ENCODE data around the gene LIN7C.

Gene LIN7C

DNA sequence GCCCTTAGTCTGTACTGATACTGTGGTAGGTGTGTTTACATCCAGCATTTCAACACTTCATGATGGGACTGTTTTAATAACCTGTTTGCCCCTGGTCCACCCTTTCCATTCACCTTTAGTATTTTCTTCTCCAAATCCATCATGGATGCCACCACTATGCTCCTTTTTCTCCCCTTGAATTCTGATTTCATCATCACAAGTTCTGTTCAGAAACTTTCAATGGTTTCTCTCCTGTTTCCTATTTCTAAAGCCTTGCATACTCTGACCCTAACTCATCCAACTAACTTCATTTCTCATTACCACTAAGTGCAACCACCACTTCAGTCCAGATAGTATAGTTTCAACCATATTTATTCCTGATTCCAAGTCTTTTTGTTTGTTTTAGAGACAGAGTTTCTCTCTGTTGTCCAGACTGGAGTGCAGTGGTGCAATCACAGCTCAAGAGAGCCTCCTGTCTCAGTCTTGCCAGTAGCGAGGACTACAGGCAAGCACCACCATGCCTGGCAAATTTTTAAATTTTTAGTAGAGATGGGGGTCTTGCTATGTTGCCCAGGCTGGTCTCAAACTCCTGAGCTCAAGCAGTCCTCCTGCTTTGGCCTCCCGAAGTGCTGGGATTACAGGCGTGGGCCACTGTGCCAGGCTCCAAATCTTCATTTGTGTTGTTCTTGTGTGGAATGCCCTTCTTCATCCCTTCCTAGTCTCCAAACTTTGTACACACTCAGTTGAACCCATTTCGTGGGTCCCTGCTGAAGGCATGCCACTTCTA, 1.2 kb upstream of the LIN7C start:
- DNase-seq = no peak

DNA sequence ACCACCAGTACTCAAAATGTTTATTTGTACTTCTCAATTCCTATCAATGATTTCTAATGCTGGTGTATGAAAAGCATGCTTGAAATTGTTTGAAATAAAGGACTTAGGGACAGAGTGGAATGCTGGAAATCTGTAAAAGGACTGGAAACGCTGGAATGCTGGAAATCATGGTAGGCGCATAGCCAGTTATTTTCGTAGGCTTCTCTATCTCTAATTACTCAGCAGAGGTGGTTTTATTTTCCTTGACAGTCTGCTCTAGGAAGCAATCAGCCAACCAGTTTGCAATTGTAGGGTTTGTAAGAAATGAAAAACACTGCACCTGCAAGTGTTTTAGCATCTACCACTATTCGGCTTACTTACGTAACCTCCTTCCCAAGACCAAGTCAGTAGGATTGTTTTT, 788 bp downstream of the LIN7C start:
- DNase-seq = no peak

DNA sequence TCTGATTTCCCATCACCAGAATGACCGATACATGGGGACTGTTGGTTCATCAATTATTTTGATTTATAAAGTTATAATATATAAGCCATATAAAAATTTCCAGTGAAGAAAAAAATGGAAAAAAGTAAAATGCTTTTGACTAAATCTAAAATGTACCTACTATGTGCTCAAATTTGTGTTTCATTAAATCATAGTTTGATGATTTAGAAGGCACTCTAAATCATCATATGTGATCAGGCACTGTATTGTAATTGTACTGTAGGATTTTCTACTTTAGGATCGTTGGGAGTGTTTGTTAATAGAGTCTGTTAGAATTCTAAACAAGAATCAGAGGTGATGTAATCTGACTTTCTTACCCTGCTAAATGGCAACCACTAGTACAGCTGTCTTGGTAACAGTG, 2.4 kb downstream of the LIN7C start:
- DNase-seq = no peak

DNA sequence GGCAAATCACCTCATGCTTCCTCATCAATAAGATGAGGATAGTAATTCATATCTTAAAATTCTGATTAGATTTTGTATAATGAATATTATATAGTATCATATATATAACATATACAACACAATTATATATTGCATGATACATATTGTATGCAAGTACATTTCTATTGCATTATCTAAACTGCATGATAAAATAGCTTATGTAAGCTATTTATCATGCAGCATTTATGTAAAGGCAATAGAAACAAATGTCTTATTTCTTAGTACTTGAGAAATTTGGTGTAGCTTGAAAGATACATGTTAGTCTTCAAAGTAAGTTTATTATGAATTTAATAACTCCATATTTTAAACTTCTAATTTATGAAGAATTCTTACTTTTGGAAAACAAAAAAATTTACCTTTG, 5.5 kb downstream of the LIN7C start:
- DNase-seq = no peak

DNA sequence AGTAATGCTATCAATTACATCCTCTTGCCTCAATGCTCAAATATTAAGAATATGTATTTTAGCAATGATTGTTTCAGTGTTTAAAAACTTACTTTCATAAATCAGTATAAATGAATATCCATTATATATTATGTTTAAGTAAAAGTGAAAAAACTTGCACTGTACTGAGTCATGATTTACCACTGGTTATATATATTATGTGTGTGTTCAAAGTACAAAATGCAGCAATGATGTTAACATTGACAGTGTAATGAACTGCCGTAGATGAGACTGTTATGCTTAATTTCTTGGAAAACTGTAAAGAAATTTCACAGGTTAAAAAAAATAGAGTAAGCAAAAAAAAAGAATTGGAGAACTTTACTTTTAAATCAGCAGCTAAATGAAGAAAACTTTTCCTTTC, 8.7 kb downstream of the LIN7C start:
- DNase-seq = no peak

DNA sequence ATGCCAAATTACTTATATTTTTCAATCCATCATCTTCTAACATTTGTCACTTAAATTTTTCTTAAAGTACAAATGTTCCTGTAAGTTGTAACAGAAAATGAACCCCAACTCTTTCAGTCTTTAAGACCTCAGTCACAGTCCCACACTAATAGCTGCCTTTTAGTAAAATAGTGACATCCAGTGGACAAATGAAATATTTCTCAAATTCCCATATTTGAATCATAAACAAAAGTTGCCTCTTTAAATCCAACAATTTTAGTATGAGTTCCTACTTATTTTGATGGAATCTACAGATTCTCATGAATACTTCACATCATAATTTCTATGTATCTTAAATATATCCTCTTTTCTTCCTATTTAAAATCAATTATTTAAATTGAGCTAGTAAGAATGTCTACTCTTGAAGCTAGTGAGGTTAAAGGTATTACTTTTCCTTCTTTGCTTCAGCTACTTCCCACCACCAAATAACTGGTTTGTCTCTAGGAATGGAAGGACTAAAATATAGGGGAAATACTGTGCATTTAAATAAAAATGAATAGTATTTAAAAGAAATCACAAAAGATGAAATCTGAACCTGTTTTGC, 9.2 kb downstream of the LIN7C start:
- DNase-seq = no peak

DNA sequence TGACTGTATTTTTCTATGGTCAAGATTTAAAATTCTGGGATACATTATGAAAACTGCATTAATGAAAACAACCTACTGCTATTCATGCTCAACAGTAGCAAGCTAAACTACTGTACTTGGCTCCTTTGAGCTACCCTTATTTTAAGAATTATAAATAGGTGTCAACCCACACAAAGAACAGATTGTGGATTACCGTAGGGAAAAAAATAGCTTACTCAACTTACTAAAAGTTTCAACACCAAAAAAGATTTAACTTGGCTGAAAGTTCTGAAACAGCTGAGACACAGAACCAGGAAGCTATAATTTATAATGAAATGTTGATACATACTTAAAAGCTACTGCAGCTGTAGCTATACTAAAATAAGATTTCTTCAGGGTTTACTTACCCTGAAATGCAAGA, 10.1 kb downstream of the LIN7C start:
- no peak for DNase-seq

DNA sequence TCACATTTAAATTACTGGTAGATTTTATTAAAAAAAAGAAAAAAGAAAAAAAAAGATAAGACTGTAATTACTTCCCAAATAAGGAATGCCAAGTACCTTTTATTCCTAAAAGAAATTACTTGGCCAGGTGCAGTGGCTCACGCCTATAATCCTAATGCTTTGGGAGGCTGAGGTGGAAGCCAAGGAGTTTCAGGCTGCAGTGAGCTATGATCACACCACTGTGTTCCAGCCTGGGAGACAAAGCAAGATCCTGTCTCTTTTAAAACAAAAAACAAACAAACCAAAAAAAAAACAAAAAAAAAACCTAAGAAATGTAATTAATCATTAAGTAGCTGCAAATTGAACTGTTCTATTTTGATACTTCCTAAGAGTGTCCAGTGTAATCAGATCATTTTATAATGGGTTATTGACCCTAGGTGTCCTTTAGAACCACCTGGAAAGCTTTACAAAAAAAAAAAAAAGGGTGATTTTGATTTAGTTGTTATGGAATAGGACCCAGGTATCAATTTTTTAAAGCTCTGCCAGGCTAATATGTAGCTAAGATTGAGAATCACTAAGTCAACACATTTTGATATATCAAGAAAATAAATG, 10.8 kb downstream of the LIN7C start:
- DNase-seq = no peak

DNA sequence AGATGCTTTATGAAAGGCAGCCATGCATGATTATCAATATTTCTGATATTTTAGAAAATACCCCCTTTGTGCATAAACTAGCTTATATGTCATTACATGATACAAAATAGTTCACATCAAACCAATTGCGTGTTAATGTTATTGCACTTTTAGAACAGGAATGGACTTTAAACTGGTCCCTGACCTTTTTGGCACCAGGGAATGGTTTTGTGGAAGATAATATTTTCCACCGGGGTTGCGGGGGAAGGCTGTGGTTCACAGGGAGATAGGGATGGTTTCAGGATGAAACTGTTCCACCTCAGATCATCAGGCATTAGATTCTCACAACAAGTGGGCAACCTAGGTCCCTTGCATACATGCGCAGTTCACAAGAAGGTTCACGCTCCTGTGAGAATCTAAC, 17.5 kb downstream of the LIN7C start:
- DNase-seq = no peak

DNA sequence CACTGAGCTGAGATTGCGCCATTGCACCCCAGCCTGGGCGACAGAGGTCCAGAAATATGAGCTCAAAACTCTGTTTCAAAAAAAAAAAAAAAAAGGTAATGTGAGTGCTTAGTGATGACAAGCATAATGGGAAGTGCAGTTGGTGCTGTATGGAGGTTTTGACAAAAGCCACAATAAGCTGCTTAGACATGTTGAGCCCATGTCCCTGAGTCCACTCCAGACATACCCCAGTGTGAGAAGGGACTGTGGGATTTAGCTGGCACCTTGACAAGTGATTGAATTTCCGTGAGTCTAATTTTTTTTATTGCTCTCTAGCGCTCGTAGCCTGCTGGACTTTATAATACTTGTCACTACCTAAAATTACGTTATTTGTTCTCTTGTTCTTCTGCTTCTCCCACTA, 18.9 kb downstream of the LIN7C start:
- no peak for DNase-seq

DNA sequence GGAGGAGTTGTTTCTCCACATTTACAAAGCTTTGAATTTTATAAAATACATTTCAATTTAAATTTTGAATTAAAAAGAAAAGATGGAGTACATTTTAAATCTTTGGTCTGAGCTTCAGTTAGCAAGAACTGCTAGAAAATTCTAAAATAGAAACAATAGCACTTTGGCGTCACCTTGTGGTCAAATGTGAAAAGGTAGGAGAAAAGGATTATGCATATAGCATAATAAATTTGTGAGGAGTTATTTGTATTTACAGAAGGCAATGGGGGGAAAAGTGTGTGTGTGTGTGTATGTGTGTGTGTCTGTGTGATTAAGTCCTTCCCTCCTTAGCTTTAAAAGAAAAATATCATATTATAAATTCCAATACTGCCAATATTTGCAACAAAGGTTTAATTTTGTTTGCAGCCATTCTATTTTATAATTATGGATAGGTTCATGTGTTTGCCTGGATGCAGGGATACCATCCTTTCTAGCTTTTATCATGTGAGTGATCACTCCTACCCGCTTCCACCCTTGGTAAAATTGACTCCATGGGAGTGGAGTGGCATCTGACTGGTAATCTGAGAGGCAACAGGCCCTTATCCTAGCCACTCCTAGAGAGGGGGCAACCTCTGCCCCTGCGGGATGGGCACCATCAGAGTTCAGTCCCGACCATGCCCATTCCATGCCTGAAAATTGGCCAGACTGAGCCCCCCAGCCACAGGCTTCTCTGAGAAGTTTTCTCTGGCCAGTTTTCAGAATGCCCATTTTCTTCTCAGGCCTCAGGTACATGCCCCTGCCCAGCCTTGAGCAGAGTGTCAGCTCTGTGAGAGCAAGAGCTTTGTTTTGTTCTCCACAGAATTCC, 20.4 kb downstream of the LIN7C start:
- no peak for DNase-seq

DNA sequence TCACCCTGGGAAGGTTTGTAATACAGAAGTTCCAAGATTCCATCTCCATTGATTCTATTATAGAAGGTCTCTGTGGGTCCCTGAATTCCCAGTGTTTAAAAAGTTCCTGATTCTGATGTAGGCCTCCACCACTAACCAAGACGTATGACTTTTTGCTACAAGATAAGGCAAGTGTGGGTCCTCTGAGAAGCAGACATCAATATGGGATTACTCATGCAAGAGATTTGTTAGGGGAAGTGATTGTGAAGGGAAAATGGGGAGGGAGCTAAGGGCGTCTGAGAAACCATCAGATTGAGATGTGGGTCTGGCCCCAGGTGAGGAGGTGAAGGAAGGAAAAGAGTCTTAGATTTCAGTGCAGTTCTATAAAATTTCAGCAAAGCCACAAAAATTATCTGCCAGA, 23.8 kb downstream of the LIN7C start:
- no peak for DNase-seq

DNA sequence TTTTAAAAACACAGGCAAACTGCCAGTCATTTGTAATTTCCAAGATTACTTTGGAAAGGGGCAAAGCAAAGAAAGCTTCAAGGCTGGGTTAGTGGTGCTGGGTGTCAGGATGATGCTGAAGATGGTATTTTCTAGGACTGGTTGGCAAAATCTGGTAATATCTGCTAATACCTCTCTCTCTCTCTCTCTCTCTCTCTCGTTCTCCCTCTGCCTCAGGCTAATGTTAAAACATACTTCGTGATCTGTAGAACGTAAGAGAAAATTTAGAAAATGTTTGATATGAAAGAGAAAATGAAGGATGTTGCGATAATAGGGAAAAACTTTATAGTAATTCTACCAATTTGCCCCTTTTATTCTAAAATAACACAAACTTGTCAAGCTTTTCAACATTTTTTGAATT, 24.6 kb downstream of the LIN7C start:
- DNase-seq = no peak

DNA sequence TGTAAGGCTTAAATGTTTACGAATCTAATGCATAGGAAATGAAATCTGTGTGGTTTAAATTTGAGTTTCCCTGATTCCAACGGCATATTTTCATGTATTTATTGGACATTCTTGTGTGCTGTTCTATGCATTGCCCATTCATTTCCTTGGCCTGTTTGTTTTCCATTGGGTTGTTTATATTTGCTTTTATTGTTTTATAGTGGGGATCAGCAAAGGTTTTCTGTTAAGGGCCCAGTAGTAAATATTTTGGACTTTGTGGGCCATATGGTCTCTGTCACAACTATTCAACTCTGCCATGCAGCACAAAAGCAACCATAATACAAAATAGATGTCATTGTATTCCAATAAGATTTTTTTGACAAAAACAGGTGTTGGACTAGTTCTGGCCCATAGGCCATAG, 28.7 kb downstream of the LIN7C start:
- no peak for DNase-seq

DNA sequence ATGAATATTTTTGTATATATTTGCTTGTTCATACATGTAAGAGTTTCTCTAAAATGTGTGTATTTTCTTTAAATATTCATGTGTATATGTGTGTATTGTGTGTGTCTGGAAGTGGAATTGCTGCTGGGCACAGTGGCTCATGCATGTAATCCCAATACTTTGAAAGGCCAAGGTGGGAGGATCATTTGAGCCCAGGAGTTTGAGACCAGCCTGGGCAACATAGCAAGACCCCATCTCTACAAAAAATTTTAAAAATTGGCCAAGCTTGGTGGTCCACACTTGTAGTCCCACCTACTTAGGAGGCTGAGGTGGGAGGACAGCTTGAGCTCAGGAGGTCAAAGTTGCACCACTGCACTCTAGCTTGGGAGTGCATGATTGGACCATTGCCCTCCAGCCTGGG, 29.3 kb downstream of the LIN7C start:
- no peak for DNase-seq

DNA sequence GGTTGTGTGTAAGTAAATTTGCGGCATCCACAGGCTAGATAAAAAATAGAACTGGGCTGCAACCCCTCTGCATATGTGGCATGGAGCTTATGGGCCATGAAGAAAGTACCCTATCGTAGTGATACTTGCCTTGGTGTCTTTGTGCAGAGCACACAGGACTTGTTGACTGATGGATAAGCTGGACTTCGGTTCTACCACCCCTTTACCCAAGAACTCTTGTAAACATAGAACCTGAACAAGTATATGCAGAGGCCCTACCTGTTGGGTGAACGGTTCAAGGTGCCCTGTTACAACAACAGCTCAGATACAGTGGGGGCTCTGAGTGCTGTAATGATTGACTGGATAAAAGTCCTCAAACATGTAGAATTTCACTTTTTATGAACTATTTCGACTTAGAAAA, 30.9 kb downstream of the LIN7C start:
- no peak for DNase-seq

DNA sequence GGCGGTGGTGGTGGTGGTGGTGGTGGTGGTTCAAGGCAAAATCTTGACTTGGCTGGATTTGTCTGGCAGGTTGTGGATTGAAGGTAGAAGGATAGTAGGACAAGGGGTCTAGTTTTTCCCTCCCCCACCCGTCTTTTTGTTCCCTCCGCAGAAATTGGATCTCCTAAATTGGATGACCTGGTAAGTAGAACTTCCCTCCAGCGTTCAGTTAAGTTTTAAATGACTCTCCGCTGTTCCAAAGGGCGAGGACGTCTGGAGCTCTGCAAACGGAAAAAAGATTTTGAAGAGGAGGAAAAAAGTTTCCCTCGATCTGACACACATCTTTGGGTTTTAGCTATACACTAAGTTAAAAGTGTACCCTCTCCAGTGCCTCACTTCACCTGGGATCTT, 33.6 kb downstream of the LIN7C start:
- DNase-seq = no peak

DNA sequence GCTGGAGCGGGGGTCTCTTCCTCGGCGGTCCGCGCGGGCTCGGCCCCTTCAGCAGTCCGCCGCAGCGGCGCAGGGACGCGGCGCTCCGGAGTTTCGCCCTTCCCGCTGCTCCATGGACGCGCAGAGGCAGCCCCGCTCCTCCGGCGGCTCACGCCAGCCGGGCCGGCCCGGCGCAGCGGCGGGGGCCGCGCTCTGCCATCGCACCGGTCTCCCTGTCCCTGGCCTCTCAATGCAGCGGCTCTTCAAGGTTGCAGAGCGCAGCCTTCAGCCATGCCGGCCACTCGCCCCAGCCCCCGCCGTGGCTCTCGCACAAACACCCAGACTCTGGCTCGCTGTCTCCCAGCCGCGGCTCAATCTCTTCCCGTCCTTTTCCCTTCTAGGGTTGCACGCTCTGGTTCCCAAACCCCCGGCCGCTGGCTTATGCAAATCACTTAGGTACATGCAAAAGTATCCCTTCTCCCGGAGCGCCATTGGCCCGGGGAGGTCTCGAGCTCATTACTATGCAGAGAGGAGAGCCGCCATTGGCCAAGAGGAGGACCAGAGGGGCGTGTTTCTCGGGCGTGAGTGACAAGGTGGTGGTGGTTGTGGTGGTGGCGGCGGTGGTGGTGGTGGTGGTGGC, 34.1 kb downstream of the LIN7C start, which contains the start of gene LGR4:
Gene LGR4, minus strand, starts transcription at position 393 of the 619 bp plus-strand sequence. CDS start 488 bp downstream, outside the sequence.
- peak; percentile 86 for DNase-seq

DNA sequence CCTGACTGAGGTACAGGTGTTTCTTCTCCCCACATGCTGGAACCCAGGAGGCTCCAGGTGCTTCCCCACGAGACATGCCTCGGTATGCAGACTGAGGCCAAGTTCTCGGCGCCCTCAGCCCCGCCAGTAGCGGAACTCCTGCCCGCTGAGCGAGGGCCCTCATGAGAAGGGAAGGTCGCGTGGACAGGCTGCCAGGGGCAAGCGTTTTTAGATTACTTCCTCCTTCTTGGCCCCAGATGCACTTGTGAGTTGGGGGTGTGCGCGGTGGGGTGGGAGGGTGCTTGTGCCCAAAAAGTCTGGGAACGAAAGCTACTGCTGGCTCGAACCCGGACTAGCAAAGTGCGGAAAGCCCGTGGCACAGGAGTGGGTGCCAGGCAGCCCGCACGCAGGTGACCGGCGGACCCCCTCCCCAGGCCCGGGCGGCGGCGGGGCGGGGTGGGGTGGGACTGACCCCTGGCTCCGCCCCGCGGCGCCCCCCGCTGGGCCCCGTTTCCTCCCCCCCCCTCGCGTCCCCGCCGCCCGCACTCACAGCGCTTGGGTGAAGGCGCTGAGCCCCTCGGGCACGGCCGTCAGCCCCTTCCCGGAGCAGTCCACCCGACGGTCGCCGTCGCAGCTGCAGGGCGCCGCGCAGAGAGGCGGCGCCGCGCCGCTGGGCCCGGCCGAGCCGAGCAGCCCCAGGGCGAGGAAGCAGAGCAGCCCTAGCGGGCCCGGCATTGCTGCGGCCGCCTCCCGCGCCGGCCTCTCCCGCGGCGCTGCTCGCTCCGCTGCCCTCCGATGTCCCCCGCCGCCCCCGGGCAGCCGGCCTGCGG, 34.8 kb downstream of the LIN7C start:
- peak; percentile 68 for DNase-seq

DNA sequence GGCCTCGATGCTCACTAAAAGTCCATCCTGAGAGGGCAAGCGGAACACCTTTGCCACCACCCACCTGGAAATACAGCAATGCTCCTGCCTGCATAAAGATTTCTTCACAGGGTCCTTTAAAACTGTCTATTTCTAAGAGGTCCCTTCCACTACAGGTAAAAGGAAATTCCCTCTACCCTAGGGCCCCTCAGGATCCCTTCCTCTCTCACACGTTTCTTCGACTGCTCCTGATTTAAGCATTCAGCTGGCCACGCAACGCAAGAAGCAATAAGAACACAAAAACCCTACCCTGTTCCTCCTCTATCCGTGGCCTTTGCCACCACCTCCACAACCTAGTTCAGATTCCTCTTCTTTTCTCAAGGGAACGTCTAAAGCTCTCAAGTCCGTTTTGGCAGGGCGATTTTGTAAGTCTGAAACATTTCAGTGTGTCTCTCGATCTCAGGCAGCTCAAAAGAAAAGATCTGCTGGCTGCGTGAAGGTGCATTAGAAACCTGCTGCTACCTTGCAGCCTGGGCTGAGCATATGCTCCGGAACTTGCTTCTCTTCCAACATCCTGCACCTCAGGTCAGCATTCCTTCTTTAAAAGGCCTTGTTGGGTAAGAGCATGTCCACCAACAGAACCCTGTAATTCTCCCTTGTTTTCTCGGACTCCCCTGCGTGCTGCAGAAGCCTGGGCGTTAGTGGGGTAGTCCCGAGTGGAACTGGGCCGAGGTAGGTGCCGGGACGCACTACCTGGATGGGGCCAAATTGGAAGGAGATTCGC, 35.6 kb downstream of the LIN7C start:
- no peak for DNase-seq

DNA sequence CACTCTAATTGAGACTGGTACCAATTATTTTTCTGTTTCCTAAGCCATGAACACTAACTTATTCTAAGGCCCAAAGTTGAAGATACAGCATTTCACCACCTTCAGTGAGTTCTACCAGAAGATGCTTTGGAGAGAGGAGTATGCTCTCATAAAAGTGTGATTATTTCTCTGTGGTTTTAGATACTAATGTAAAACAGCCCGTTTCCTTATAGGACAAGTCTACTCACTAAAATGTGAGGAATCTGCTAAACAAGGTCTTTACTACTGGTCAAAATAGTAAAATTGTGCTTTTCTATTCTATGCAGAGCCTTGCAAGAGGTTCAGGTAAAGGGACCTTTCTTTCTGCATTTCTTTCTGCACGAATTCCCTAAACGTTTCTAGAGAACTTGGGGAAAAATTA, 36.4 kb downstream of the LIN7C start:
- no peak for DNase-seq
